NAMALWA (cell line): ENCODE measurements around the gene IL1F10.

ENCODE experiments used
- DNase-seq: peaks from one replicate; pipeline ENCODE4 v3.0.0-alpha.2; 2015; ENCODE audit warnings: low spot score

IL1F10 gene

GRCh38 chr2:113112871-113113270 lies 45.1 kb downstream of the IL1F10 start:
- DNase-seq, result no peak

GRCh38 chr2:113113807-113114206 lies 46.0 kb downstream of the IL1F10 start:
- DNase-seq, result no peak

- DNase-seq, result no peak
Measured at GRCh38 chr2:113114224-113114945, 46.6 kb downstream of the IL1F10 start.

- DNase-seq, result no peak
Measured at GRCh38 chr2:113114996-113115395, 47.2 kb downstream of the IL1F10 start.

- peak; percentile 45 for DNase-seq
Measured at GRCh38 chr2:113116100-113116958, 48.6 kb downstream of the IL1F10 start.

- DNase-seq, result no peak
Measured at GRCh38 chr2:113117541-113118262, 49.9 kb downstream of the IL1F10 start.

- DNase-seq, result no peak
Measured at GRCh38 chr2:113118263-113118657, 50.5 kb downstream of the IL1F10 start.

GRCh38 chr2:113119111-113119510 lies 51.3 kb downstream of the IL1F10 start:
- DNase-seq, result no peak

GRCh38 chr2:113120861-113121260 lies 53.1 kb downstream of the IL1F10 start:
- DNase-seq, result no peak

GRCh38 chr2:113122364-113122763 lies 54.6 kb downstream of the IL1F10 start:
- no peak for DNase-seq

GRCh38 chr2:113123726-113124125 lies 56.0 kb downstream of the IL1F10 start:
- DNase-seq, result no peak

- DNase-seq, result no peak
Measured at GRCh38 chr2:113124181-113124961, 56.6 kb downstream of the IL1F10 start.
